Epithelial cell of esophagus (primary cell): Measurements from ENCODE around the gene THSD4.
A peak's percentile ranks its signal among the peaks of the same experiment; 100 is the strongest.

Experiments
- DNase-seq: peaks from one replicate; pipeline ENCODE4 v3.0.0; 2010; ENCODE audit warnings: low read depth
- H3K4me3 ChIP-seq: 2 replicates; pipeline ENCODE4 v1.5.1; 2011; ENCODE audit warnings: mild to moderate bottlenecking, low read length, control low read depth
- TF ChIP-seq, protein P1 (sequence below): IDR thresholded peaks from 2 replicates; pipeline ENCODE4 v1.5.1; 2011; ENCODE audit warnings: low read depth, mild to moderate bottlenecking, low read length, control low read depth, inconsistent platforms; ENCODE audit not compliant: insufficient read depth; ENCODE audit errors: missing control alignments

THSD4 gene

DNA sequence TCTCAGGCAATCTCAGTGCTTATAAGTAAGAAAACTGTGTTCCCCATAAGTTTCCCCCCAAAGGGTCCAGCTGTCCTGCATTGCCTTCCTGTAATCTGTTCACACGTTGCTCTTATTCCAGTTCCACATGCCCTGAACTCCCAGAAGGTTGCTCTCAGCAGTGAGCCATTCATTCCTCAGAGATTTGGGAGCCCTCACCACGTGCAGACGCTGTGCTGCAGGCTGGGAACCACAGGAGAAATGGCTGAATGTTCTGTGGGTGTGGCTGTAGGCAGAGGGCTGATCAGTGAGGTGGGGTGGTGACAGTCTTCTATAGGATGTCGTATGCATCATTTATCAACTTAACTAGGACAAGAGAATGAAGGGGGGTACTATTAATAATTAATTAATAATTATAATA, 3.3 kb upstream of the THSD4 start:
- TF ChIP-seq, protein P1, sequence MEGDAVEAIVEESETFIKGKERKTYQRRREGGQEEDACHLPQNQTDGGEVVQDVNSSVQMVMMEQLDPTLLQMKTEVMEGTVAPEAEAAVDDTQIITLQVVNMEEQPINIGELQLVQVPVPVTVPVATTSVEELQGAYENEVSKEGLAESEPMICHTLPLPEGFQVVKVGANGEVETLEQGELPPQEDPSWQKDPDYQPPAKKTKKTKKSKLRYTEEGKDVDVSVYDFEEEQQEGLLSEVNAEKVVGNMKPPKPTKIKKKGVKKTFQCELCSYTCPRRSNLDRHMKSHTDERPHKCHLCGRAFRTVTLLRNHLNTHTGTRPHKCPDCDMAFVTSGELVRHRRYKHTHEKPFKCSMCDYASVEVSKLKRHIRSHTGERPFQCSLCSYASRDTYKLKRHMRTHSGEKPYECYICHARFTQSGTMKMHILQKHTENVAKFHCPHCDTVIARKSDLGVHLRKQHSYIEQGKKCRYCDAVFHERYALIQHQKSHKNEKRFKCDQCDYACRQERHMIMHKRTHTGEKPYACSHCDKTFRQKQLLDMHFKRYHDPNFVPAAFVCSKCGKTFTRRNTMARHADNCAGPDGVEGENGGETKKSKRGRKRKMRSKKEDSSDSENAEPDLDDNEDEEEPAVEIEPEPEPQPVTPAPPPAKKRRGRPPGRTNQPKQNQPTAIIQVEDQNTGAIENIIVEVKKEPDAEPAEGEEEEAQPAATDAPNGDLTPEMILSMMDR, result no peak
- DNase-seq, result no peak
- no peak overlapping the region for H3K4me3 ChIP-seq

DNA sequence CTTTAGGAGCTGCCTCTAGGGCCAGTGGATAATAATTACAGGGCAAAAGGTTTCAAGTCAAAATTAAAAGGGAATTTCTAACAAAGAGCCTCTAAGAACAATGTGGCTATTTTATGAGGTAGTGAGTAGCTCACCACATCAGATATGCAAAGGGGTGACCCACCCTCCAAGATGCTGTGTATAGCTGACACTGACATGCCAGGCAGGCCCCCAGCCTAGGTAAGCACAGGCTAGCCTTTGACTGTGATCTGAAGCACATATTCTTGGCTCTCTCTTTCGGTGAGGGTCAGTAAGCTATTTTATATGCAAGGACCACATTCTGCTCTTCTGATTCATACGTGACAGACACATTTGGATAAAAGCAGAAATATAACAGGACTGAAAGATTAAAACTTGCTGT, 2.8 kb upstream of the THSD4 start:
- no peak overlapping the region for H3K4me3 ChIP-seq
- TF ChIP-seq, protein P1, result no peak
- DNase-seq, result no peak

DNA sequence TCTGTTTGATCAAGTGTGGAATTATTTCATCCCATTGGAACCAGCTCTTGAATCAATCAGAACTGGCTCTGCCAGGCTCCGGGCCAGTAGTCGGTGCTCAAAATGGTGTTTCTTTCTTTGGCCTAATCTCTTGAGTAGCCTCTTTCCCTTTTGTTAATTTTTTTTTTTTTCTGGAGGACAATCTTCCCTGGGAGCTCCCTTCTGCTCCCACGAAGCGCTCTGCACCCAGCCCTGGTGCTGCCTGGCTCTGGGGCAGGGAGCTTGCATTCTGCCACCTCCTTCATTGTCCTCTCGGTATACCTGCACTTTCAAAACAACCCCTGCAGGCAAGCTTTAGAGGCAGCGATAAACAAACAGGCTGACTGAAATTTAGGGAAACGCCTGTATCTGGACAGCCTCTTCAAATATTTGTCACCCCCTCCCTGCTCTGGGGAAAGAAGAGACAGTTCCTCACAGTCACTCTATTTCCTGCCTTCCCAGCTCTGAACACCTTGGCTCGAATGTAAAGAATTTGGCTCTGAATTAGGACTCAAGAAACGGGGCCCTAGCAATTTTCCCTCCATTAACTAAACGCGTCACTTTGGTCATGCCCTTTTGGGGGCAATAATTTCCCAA, 1.1 kb upstream of the THSD4 start:
- no peak overlapping the region for H3K4me3 ChIP-seq
- TF ChIP-seq, protein P1, result no peak
- DNase-seq, result no peak

DNA sequence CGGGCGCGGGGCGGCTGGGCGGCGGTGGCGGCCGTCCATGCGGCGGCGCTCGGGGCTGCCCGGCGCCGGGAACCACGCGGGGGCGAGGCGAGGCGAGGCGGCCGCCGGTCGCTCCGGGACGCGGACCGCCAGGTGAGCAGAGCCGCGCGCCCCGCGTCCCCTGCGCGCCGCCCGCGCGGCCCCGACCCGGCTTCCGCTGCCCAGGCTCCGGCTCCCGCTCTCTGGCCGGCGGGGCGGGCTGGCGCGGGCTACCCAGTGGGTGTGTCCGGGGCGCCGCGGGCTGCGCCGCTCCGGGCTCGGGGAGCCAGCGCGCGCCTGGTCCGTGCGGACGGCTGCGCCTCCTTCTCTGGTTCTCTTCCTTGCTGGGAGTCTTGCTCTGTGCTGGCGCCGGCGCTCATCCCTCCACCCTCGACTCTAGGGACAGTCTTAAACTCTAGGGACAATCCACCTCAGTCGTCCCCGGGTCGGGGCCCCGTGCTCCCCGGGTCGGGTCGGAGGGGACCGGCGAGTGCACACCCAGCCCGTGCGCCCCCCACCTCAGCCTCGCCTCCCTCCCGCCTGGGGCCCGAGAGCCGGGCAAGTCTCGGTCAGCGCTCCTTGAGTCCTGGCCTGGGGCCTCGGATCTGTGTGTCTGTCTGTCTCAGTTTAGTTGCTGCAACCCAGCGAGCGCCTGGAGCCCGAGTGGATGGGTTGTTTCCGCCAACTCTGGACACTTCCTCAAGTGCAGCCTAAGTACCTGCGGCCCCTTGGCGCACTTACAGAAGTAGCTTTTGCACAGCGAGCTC, 488 bp downstream of the THSD4 start:
- DNase-seq, result peak; percentile 67
- TF ChIP-seq, protein P1, result peak; percentile 13
- peak overlapping the region; percentile 65 for H3K4me3 ChIP-seq

DNA sequence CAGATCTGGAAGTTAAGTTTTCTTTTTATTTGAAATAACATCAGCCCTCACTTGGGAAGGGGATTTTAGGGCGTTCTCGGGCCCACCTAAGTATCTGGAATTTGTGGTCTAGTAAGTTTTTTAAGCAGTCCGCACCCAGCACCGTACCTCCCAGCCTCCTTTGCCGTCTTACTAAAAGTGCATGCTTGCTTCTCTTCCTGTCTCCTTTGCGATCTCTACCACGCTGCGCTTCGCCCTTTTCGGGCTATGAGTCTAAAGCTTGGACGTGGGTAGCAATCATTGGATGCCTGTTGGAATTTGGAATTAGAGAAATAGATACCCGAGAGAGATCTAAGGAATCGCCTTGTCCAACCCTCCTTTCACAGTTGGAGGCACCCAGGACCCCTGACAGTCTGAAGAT, 1.1 kb downstream of the THSD4 start:
- H3K4me3 ChIP-seq, result peak overlapping the region; percentile 65
- DNase-seq, result no peak
- TF ChIP-seq, protein P1, result no peak

DNA sequence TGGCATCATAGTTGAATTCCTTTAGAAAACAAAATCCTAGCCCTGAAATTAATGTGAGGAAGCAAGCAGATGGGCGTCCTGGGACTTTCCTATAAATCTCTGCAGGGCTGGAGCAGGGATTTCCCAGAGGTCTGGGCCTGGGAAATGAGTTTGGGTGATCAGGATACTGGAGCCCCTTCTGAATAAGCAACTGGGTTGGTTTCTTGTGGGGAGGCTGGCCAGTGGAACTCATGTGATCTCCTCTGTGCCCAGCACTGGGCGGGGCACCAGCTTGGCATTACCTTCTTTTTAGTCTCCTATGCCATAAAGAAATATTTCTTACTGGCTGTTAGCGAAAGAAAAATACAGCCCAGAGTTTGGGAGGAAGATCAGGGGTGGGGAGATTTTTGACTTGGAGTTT, 1.7 kb downstream of the THSD4 start:
- no peak for DNase-seq
- TF ChIP-seq, protein P1, result no peak
- H3K4me3 ChIP-seq, result no peak overlapping the region
